ENCODE data around the gene KLK2.
"Not testable (repeated sequence)": the region's sequence is repeated elsewhere in the genome, so short reads cannot be mapped to it uniquely, and the experiment has no call there.

KLK2 gene

GRCh38 chr19:50894478-50895356, 21.5 kb downstream of the KLK2 start:
- TF ChIP-seq EZH2phosphoT487 (IDR thresholded peaks at IDR 0.05; ENCODE audit: borderline replicate concordance) (no peak), CTCF (conservative IDR thresholded peaks at IDR 0.05; ENCODE audit: low read length) (no peak)
- H2AFZ ChIP-seq (ENCODE audit: low read length) = no peak overlapping the region
- no peak overlapping the region for H3K4me3 ChIP-seq (ENCODE audit: low read length, poor library complexity, severe bottlenecking)
- no peak overlapping the region for H3K9ac ChIP-seq (ENCODE audit: low read depth, low read length, poor library complexity, severe bottlenecking)
- no peak overlapping the region for H3K4me2 ChIP-seq (ENCODE audit: low read depth, low read length, poor library complexity, severe bottlenecking)
- H3K79me2 ChIP-seq (ENCODE audit: insufficient read depth, low read length) = no peaks in the 10 kb centered on the region
- no peaks in the 10 kb centered on the region for H3F3A ChIP-seq (ENCODE audit: low read depth)
- no peaks in the 10 kb centered on the region for H3K9me3 ChIP-seq (ENCODE audit: insufficient read depth, low read depth, low read length)
- H4K20me1 ChIP-seq (ENCODE audit: insufficient read depth, low read length, poor library complexity, severe bottlenecking) = no peaks in the 10 kb centered on the region
- H3K36me3 ChIP-seq (ENCODE audit: insufficient read depth, low read length) = no peaks in the 10 kb centered on the region
- no peaks in the 10 kb centered on the region for H3K4me1 ChIP-seq (ENCODE audit: insufficient read depth, low read length, poor library complexity, severe bottlenecking)
- H3K9me2 ChIP-seq (replicated peaks; ENCODE audit: low read depth, low read length) = no peaks in the 10 kb centered on the region
- H3K27me3 ChIP-seq (ENCODE audit: insufficient read depth, low read length, poor library complexity, severe bottlenecking) = no peaks in the 10 kb centered on the region

- H3K9me3 ChIP-seq (ENCODE audit: insufficient read depth, low read depth, low read length); H3K36me3 ChIP-seq (ENCODE audit: insufficient read depth, low read length); H3K4me1 ChIP-seq (ENCODE audit: insufficient read depth, low read length, poor library complexity, severe bottlenecking); H3K9ac ChIP-seq (ENCODE audit: low read depth, low read length, poor library complexity, severe bottlenecking); H3K4me3 ChIP-seq (ENCODE audit: low read length, poor library complexity, severe bottlenecking); H3K9me2 ChIP-seq (replicated peaks; ENCODE audit: low read depth, low read length); H3F3A ChIP-seq (ENCODE audit: low read depth); H2AFZ ChIP-seq (ENCODE audit: low read length); H3K27me3 ChIP-seq (ENCODE audit: insufficient read depth, low read length, poor library complexity, severe bottlenecking); H3K4me2 ChIP-seq (ENCODE audit: low read depth, low read length, poor library complexity, severe bottlenecking); H3K79me2 ChIP-seq (ENCODE audit: insufficient read depth, low read length); H4K20me1 ChIP-seq (ENCODE audit: insufficient read depth, low read length, poor library complexity, severe bottlenecking): not testable (repeated sequence)
These were observed 22.9 kb downstream of the KLK2 start for GRCh38 chr19:50896089-50896590.

- Histone ChIP-seq H3K9ac (ENCODE audit: low read depth, low read length, poor library complexity, severe bottlenecking) (no peak overlapping the region), H3K9me2 (replicated peaks; ENCODE audit: low read depth, low read length) (no peaks in the 10 kb centered on the region), H3K4me1 (ENCODE audit: insufficient read depth, low read length, poor library complexity, severe bottlenecking) (no peaks in the 10 kb centered on the region), H2AFZ (ENCODE audit: low read length) (no peak overlapping the region), H3K9me3 (ENCODE audit: insufficient read depth, low read depth, low read length) (no peaks in the 10 kb centered on the region), H3K36me3 (ENCODE audit: insufficient read depth, low read length) (no peaks in the 10 kb centered on the region), H4K20me1 (ENCODE audit: insufficient read depth, low read length, poor library complexity, severe bottlenecking) (no peaks in the 10 kb centered on the region), H3K4me3 (ENCODE audit: low read length, poor library complexity, severe bottlenecking) (no peak overlapping the region), H3F3A (ENCODE audit: low read depth) (no peaks in the 10 kb centered on the region), H3K4me2 (ENCODE audit: low read depth, low read length, poor library complexity, severe bottlenecking) (no peak overlapping the region), H3K79me2 (ENCODE audit: insufficient read depth, low read length) (no peaks in the 10 kb centered on the region), H3K27me3 (ENCODE audit: insufficient read depth, low read length, poor library complexity, severe bottlenecking) (no peaks in the 10 kb centered on the region)
- TF ChIP-seq EZH2phosphoT487 (IDR thresholded peaks at IDR 0.05; ENCODE audit: borderline replicate concordance) (no peak), CTCF (conservative IDR thresholded peaks at IDR 0.05; ENCODE audit: low read length) (no peak)
These were observed 23.5 kb downstream of the KLK2 start for GRCh38 chr19:50896591-50897190.

Measured in Loucy (cell line).